NB4 (cell line): ENCODE results near the gene SPIRE2.

Source experiments
- CTCF ChIP-seq: IDR thresholded peaks from one replicate; pipeline ENCODE4 v1.5.1; 2012; ENCODE audit warnings: low read depth, low read length
- MYC ChIP-seq: IDR thresholded peaks from 2 replicates; pipeline ENCODE4 v1.6.1; 2011; ENCODE audit warnings: low read depth, low read length
- POLR2A ChIP-seq: IDR thresholded peaks from 2 replicates; pipeline ENCODE4 v1.6.1; 2011; ENCODE audit warnings: mild to moderate bottlenecking; ENCODE audit not compliant: insufficient read length; ENCODE audit errors: extremely low read depth
- TF ChIP-seq, protein P1 (sequence below): IDR thresholded peaks from 2 replicates; pipeline ENCODE4 v1.6.1; 2011; ENCODE audit warnings: low read depth, low read length

GRCh38 chr16:89823087-89823823 lies 5.0 kb upstream of the SPIRE2 start:
- TF ChIP-seq CTCF: no peak
- TF ChIP-seq, protein P1, sequence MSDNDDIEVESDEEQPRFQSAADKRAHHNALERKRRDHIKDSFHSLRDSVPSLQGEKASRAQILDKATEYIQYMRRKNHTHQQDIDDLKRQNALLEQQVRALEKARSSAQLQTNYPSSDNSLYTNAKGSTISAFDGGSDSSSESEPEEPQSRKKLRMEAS: no peak
- TF ChIP-seq POLR2A: no peak
- TF ChIP-seq MYC: no peak
